GM23248 (cell line): Measurements from ENCODE around the gene SLC29A3.

Experiments used
- EZH2 ChIP-seq: fragments of 200-600 bp; sonication (generic); IDR thresholded peaks from 2 replicates; pipeline ENCODE4 v1.6.1; 2018; ENCODE audit warnings: antibody characterized with exemption, mild to moderate bottlenecking; ENCODE audit not compliant: insufficient read depth, poor library complexity, severe bottlenecking
- EZH2phosphoT487 ChIP-seq: fragments of 200-600 bp; sonication (generic); IDR thresholded peaks from 2 replicates; pipeline ENCODE4 v1.6.1; 2018; ENCODE audit warnings: antibody characterized with exemption, moderate library complexity, mild to moderate bottlenecking, low read depth; ENCODE audit not compliant: insufficient read depth

DNA sequence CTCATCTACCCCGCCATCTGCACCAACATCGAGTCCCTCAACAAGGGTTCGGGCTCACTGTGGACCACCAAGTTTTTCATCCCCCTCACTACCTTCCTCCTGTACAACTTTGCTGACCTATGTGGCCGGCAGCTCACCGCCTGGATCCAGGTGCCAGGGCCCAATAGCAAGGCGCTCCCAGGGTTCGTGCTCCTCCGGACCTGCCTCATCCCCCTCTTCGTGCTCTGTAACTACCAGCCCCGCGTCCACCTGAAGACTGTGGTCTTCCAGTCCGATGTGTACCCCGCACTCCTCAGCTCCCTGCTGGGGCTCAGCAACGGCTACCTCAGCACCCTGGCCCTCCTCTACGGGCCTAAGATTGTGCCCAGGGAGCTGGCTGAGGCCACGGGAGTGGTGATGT, 43.1 kb downstream of the SLC29A3 start:
- TF ChIP-seq EZH2, result no peak
- no peak for TF ChIP-seq EZH2phosphoT487
